Tibial nerve (tissue), 3 donors: Measurements from ENCODE around the gene CDK15.

Experiments
- POLR2A ChIP-seq, 2 donors: fragments of 450-650 bp; IDR thresholded peaks; one replicate each; pipeline ENCODE4 v1.6.1; 2017; ENCODE audit warnings: antibody characterized with exemption in 2 of 2, mild to moderate bottlenecking in 2 of 2, moderate library complexity in 2 of 2
- TF ChIP-seq, protein P1 (sequence below), 5 experiments: fragments of 200-600 bp in 3 of 5; fragments of 450-650 bp in 2 of 5; sonication (generic) in 3 of 5; IDR thresholded peaks; one replicate each; pipeline ENCODE4 v1.5.1; 2016 to 2019; ENCODE audit warnings: antibody characterized with exemption in 5 of 5, mild to moderate bottlenecking in 3 of 5, moderate library complexity in 2 of 5

DNA sequence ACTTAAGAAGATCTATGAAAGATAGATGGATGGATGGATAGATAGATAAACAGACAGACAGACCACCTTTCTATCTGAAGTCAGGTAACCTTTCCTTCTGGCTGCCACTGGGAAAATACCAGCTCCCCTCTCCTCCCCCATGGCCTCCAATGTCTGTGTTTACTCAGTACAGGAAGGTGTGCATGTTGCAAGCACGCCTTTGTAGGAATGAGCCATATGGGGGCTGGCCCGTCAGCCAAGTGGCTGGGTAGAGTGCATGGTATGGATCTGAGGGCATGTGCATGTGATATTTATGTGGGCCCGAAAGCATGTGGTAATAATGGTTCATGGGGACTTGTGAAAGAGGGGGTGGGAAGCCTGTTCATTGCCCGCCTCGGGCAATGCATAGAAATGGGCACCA is 118.1 kb downstream of the CDK15 start:
- TF ChIP-seq, protein P1, sequence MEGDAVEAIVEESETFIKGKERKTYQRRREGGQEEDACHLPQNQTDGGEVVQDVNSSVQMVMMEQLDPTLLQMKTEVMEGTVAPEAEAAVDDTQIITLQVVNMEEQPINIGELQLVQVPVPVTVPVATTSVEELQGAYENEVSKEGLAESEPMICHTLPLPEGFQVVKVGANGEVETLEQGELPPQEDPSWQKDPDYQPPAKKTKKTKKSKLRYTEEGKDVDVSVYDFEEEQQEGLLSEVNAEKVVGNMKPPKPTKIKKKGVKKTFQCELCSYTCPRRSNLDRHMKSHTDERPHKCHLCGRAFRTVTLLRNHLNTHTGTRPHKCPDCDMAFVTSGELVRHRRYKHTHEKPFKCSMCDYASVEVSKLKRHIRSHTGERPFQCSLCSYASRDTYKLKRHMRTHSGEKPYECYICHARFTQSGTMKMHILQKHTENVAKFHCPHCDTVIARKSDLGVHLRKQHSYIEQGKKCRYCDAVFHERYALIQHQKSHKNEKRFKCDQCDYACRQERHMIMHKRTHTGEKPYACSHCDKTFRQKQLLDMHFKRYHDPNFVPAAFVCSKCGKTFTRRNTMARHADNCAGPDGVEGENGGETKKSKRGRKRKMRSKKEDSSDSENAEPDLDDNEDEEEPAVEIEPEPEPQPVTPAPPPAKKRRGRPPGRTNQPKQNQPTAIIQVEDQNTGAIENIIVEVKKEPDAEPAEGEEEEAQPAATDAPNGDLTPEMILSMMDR (IDR thresholded peaks at IDR 0.05), result no peak
- TF ChIP-seq POLR2A (IDR thresholded peaks at IDR 0.05), result no peak
